Islet of Langerhans (tissue), 1 donor: Measurements from ENCODE around the gene THSD7B.
"Not testable (repeated sequence)": the region's sequence is repeated elsewhere in the genome, so short reads cannot be mapped to it uniquely, and the experiment has no call there.

Experiments
- FAIRE-seq: peaks from one replicate; lab custom pipeline; 2011; peaks lifted over from hg19 to GRCh38; lab: Jason Lieb, UNC

Gene THSD7B

GRCh38 chr2:137255345-137255744 lies 490.0 kb downstream of the THSD7B start:
- FAIRE-seq, result no peak

GRCh38 chr2:137255990-137256389 lies 490.6 kb downstream of the THSD7B start:
- FAIRE-seq, result no peak

GRCh38 chr2:137261881-137262585 lies 496.7 kb downstream of the THSD7B start:
- no peak for FAIRE-seq

GRCh38 chr2:137262594-137262993 lies 497.2 kb downstream of the THSD7B start:
- FAIRE-seq, result no peak

GRCh38 chr2:137287913-137288639 lies 522.7 kb downstream of the THSD7B start:
- FAIRE-seq, result no peak

- no peak for FAIRE-seq
These were observed 526.7 kb downstream of the THSD7B start for GRCh38 chr2:137291836-137292570.

- no peak for FAIRE-seq
These were observed 533.0 kb downstream of the THSD7B start for GRCh38 chr2:137298377-137298776.

- no peak for FAIRE-seq
These were observed 535.6 kb downstream of the THSD7B start for GRCh38 chr2:137300987-137301386.

GRCh38 chr2:137302957-137303356 lies 537.6 kb downstream of the THSD7B start:
- no peak for FAIRE-seq

- FAIRE-seq, result no peak
These were observed 550.7 kb downstream of the THSD7B start for GRCh38 chr2:137316075-137316474.

- no peak for FAIRE-seq
These were observed 556.2 kb downstream of the THSD7B start for GRCh38 chr2:137321566-137321965.

- FAIRE-seq, result not testable (repeated sequence)
These were observed 566.2 kb downstream of the THSD7B start for GRCh38 chr2:137331562-137331961.

- no peak for FAIRE-seq
These were observed 568.2 kb downstream of the THSD7B start for GRCh38 chr2:137333386-137334165.

GRCh38 chr2:137336067-137336466 lies 570.7 kb downstream of the THSD7B start:
- no peak for FAIRE-seq

GRCh38 chr2:137339051-137339450 lies 573.7 kb downstream of the THSD7B start:
- no peak for FAIRE-seq

- FAIRE-seq, result no peak
These were observed 580.6 kb downstream of the THSD7B start for GRCh38 chr2:137345994-137346393.

GRCh38 chr2:137348301-137348700 lies 583.0 kb downstream of the THSD7B start:
- FAIRE-seq, result no peak

GRCh38 chr2:137357634-137358033 lies 592.3 kb downstream of the THSD7B start:
- no peak for FAIRE-seq

- no peak for FAIRE-seq
These were observed 602.0 kb downstream of the THSD7B start for GRCh38 chr2:137367361-137367760.

GRCh38 chr2:137369106-137369505 lies 603.8 kb downstream of the THSD7B start:
- FAIRE-seq, result no peak

- FAIRE-seq, result no peak
These were observed 613.8 kb downstream of the THSD7B start for GRCh38 chr2:137379186-137379585.

- no peak for FAIRE-seq
These were observed 615.3 kb downstream of the THSD7B start for GRCh38 chr2:137380610-137381009.
